Astrocyte of the cerebellum (primary cell): Measurements from ENCODE around the gene IL4R.

ENCODE experiments used
- DNase-seq: peaks from one replicate; pipeline ENCODE4 v3.0.0-alpha.2; 2011; ENCODE audit warnings: low read depth
- H3K4me3 ChIP-seq: 2 replicates; pipeline ENCODE4 v1.5.1; 2011; ENCODE audit warnings: mild to moderate bottlenecking, low read depth, low read length, moderate library complexity
- in situ Hi-C: cut with HindIII; loops from 2 replicates; pipeline ENCODE4 v1.10.0; 2017; ENCODE audit warnings: low sequenced_read_pairs
- TF ChIP-seq, protein P1 (sequence below): IDR thresholded peaks from 2 replicates; pipeline ENCODE4 v1.5.1; 2012; ENCODE audit warnings: low read length, low read depth, moderate library complexity, mild to moderate bottlenecking; ENCODE audit errors: missing control alignments

The IL4R gene

DNA sequence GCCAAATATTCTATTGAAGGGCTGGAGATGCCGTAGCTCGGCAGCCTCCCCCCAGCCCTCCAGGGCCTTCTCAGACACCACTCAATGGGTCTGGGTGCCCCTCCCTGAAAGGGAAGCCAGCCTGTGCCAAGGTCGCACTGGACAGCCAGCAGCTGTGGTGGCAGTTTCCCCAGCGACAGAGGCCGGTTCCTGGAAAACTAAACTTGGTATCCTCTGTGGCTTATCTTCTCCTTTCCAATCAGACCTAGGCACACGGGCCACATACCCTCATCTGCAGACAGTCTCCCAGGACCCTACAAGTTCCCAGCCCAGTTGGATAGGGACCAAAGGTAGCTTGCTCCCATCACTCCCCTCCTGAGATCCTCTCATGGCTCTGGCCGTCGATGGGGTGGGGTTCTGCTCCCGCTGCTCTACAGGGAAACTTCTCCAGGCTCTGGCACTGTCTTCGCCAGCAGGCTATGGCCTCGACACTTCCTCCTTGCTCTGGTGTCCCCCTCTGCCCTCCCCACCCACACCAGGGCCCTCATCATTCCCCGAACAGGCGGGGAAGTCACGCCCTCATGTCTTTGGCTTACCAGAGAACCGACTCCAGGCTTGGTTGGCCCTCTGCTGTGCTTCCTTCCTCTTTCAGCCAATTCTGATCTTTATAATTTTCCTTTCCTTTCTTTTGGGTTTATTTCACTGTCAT lies 69.9 kb downstream of the IL4R start:
- no peak overlapping the region for H3K4me3 ChIP-seq
- TF ChIP-seq, protein P1, sequence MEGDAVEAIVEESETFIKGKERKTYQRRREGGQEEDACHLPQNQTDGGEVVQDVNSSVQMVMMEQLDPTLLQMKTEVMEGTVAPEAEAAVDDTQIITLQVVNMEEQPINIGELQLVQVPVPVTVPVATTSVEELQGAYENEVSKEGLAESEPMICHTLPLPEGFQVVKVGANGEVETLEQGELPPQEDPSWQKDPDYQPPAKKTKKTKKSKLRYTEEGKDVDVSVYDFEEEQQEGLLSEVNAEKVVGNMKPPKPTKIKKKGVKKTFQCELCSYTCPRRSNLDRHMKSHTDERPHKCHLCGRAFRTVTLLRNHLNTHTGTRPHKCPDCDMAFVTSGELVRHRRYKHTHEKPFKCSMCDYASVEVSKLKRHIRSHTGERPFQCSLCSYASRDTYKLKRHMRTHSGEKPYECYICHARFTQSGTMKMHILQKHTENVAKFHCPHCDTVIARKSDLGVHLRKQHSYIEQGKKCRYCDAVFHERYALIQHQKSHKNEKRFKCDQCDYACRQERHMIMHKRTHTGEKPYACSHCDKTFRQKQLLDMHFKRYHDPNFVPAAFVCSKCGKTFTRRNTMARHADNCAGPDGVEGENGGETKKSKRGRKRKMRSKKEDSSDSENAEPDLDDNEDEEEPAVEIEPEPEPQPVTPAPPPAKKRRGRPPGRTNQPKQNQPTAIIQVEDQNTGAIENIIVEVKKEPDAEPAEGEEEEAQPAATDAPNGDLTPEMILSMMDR: no peak
- DNase-seq: no peak
- in situ Hi-C loops: no loop called here

DNA sequence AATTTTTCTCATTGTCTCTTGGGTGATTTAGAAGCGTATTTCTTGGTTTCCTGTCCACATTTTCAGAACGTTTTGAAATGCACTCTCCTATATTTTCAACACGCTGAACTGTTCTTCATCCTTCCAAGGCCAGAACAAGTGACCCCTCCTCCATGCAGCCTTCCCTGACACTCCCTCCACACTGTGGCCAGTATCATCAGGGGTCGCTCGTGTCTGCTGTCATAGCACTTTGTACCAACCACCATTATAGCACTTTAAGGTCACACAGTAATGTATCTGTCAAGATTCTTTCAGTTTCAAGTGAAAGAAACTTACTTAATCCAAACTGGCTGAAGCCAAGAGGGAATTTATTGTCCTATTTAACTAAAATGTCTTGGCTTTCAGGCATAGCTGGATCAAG lies 70.7 kb downstream of the IL4R start:
- no peak overlapping the region for H3K4me3 ChIP-seq
- TF ChIP-seq, protein P1: no peak
- DNase-seq: no peak
- in situ Hi-C loops: no loop called here

DNA sequence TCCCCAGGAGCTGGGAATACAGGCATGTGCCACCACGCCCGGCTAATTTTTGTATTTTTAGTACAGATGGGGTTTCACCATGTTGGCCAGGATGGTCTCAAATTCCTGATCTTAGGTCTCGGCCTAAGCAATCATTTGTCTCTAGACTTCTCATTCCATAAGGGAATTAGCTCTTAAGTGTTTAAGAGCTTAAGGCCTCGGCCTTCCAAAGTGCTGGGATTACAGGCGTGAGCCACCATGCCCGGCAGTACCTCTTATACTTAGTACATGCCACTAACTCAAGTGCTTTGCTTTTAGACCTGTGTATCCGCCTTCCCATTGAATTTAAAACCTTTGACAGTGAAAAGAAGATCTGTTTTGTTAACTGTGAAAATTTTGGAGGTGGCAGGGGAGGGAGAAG lies 71.6 kb downstream of the IL4R start:
- in situ Hi-C loops: no loop called here
- no peak for DNase-seq
- TF ChIP-seq, protein P1: no peak
- no peak overlapping the region for H3K4me3 ChIP-seq

DNA sequence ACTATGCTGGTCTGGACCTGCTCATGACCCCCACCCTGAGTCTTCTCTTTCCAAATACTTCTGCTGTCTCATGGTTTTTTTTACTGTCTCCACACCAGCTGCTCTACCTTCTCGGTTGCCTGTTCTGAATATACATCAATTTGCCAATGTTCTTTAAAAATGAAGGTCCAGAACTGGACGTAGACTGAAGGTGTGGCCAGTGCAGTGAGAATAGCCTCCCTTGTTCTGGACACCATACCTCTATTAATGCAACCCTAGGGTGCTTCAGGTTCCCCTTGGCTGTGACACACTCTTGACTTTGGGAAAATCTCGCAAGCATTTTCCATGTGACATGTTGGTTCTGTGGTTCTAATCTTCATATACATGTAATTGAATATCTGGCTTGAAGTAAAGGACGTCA lies 72.9 kb downstream of the IL4R start:
- no peak overlapping the region for H3K4me3 ChIP-seq
- TF ChIP-seq, protein P1: no peak
- DNase-seq: no peak
- in situ Hi-C loops: no loop called here

DNA sequence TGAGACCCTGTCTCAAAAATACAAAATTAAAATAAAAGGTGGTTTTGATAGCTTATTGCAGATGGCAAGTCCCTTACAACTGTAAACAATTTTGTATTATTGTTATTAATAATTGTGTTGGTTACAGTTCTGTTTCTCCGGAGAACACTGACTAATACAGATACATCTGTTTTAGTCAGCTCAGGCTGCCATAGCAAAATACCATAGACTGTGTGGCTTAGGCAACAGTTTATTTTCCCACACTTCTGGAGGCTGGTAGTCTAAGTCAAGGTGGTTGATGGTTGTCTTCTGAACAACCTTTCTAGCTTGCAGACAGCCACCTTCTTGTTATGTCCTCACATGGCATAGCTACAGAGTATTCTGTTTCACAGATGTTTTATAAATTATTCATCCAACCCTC lies 74.0 kb downstream of the IL4R start:
- no peak for DNase-seq
- in situ Hi-C loops: no loop called here
- no peak overlapping the region for H3K4me3 ChIP-seq
- TF ChIP-seq, protein P1: no peak

DNA sequence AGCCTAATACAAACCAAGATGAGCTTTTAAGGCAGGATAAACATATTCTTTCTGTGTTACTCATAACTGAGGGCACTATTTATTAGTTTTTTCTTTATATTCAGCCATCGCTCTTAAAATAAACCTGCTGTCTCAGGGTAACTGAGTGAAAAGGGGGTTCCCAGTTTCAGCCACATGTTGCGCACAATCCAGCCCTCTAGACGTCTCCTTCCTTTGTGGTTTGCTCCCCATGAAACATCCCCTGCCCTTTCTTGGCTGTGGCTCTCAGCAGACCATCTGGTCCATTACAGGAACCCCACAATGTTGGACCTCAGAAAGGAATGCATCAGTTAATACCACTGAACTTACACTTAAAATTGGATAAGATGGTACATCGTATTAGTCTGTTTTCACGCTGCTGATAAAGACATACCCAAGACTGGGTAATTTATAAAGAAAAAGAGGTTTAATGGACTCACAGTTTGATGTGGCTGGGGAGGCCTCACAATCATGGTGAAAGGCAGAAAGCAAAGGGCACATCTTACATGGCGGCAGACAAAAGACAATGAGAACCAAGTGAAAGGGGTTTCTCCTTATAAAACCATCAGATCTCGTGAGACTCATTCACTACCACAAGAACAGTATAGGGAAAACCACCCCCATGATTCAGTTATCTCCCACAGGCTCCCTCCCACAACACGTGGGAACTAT lies 75.6 kb downstream of the IL4R start:
- no peak for DNase-seq
- TF ChIP-seq, protein P1: no peak
- in situ Hi-C loops: no loop called here
- no peak overlapping the region for H3K4me3 ChIP-seq
